ENCODE measurements around the gene MRGPRE. TPM values are rescaled to one million over a fixed set of nuclear protein-coding genes. Genes with fewer than 3 reads are reported as not detected.

MRGPRE gene
- total RNA-seq, 2 donors from 2014 or later = not detected

DNA sequence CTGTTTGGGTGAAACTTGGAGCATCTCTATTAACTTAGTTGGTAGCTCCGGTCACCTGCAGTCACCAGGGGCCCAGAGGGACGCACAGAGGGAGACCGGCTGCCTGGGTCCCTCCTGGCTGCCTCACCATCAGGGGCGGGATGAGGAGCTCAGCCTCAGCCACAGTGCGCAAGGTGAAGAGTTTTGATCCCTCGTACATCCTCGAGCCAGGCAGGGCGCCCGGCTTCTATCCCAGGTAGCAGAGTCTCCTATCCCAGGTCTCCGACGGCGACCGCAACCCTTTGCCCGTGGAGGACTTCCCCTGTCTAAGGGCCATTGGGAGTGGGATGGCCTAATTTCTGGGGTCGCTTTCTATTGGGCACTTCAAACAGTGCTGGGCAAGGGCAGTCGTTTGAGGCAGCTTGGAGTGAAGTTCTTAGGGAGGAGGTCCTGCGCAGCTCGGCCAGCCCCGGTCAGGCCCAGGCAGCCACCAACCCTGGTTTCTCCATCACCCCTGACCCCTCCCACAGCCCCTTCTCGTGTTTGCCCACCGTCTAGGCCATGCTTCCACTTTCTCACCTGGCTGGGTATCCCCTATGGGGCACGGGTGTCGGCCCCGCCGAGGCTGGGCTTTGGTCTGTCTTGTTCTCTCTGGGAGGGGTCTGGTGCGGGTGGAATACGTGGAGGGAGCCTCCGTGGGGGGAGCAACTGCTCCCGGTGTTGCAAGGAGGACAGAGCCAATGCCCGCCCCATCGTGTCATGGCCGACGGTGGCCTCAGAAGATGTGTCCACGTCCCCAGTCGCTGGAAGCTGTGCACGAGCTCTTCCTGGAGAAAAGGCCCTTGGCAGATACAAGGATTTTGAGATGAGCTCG, 10.0 kb downstream of the MRGPRE start:
- H3K9me3 Mint-ChIP-seq = no peaks in the 10 kb centered on the region
- H3K27me3 Mint-ChIP-seq = peaks cover 21% of the 10 kb centered on the region
- H3K36me3 Mint-ChIP-seq (ENCODE audit: low read depth) = no peaks in the 10 kb centered on the region
- no peak for ATAC-seq (replicated peaks)
- H3K27ac Mint-ChIP-seq = no peak overlapping the region
- no peaks in the 10 kb centered on the region for H3K4me1 Mint-ChIP-seq
- no peak overlapping the region for H3K4me3 Mint-ChIP-seq

DNA sequence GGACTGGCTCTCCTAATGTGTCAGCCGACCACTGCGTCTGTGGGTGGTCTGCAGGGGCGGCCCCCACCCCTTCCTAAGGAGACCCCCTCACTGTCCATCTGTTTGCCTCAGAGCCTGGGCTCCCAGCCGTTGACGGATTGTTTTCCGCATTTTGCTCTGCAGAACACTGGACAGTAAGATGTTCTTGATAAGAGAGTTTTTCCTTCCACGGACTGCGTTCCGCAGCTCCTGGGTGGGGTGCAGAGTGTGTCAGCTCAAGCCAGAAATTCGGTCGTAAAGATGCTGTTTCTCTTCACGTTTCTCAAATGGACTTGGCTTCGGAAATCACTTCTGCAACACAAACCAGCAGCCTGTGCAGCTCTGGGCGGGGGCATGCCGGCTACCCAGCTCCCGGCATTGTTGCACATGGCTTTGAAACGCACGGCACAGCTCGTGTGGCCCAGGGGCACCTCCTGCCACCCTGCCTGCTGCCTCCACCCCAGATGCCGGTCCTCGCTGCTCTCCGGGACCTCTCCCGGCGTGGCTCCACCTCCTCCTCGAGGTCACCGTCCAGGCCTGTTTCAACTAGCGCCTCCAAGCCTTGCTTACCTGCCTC, 10.7 kb downstream of the MRGPRE start:
- H3K27ac Mint-ChIP-seq = no peak overlapping the region
- ATAC-seq (replicated peaks) = no peak
- no peaks in the 10 kb centered on the region for H3K4me1 Mint-ChIP-seq
- H3K9me3 Mint-ChIP-seq = no peaks in the 10 kb centered on the region
- no peak overlapping the region for H3K4me3 Mint-ChIP-seq
- H3K27me3 Mint-ChIP-seq = peaks cover 24% of the 10 kb centered on the region
- H3K36me3 Mint-ChIP-seq (ENCODE audit: low read depth) = no peaks in the 10 kb centered on the region

- Mint-ChIP-seq H3K9me3 (no peaks in the 10 kb centered on the region), H3K4me1 (no peaks in the 10 kb centered on the region), H3K36me3 (ENCODE audit: low read depth) (no peaks in the 10 kb centered on the region), H3K27ac (no peak overlapping the region), H3K27me3 (peaks cover 24% of the 10 kb centered on the region), H3K4me3 (no peak overlapping the region)
- no peak for ATAC-seq (replicated peaks)
Observed at GRCh38 chr11:3220521-3221407, 11.5 kb downstream of the MRGPRE start.

DNA sequence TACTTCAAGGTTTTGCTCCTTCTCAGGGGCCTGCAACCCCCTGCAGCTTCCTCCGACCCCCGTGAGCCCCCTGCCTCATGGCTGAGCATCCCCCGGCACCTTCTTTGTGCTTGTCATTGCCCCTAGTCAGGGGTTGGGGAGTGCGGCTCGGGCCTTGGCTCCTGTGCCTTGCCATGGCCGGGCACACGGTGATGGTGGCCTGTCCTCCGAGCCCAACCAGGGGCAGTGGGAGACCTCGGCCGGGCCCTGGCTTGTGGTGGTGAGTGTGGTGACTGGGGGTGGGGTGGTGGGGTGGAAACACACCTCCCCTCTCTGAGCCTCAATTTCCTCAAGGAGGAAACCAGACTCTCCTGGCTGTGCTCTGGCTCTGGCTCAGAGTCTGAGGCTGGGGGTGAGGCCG, 12.1 kb downstream of the MRGPRE start:
- H3K27ac Mint-ChIP-seq = no peak overlapping the region
- H3K36me3 Mint-ChIP-seq (ENCODE audit: low read depth) = no peaks in the 10 kb centered on the region
- H3K4me1 Mint-ChIP-seq = no peaks in the 10 kb centered on the region

DNA sequence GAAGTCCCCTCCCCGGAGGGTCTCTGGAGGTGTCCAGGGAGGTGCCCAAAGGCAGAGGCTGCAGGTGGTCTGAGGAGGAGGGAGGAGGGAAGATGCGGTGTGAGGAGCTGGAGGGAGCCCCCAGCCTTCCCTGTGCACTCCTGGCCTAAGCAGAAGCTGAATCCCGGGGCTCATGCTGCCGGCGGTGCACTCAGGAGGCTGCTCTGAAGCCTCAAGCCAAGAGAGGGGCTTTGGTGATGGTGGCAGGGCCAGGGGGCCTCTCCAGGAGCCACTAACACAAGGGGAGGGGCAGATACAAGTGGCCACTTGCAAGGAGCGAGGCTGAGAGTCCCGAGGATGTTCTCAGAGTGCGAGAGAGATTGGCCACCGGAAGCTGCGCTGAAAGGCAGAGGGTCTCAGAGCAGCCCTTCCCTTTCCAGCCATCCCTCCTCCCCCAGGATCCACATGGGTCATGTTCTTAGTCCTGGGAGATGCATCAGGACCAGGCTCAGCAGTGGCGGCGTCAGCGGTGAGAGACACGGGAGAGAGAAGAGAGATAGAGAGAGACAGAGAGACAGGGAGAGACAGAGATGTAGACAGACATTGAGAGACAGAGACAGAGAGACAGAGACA, 12.8 kb downstream of the MRGPRE start:
- ATAC-seq (replicated peaks) = no peak
- no peak overlapping the region for H3K27ac Mint-ChIP-seq
- no peaks in the 10 kb centered on the region for H3K36me3 Mint-ChIP-seq (ENCODE audit: low read depth)
- no peaks in the 10 kb centered on the region for H3K4me1 Mint-ChIP-seq
- H3K4me3 Mint-ChIP-seq = no peak overlapping the region
- no peaks in the 10 kb centered on the region for H3K9me3 Mint-ChIP-seq
- H3K27me3 Mint-ChIP-seq = peaks cover 28% of the 10 kb centered on the region

More for the DNA sequence above, 12.1 kb downstream of the MRGPRE start:
- Mint-ChIP-seq H3K4me3 (no peak overlapping the region), H3K27me3 (peaks cover 25% of the 10 kb centered on the region), H3K9me3 (no peaks in the 10 kb centered on the region)
- ATAC-seq (replicated peaks) = no peak

DNA sequence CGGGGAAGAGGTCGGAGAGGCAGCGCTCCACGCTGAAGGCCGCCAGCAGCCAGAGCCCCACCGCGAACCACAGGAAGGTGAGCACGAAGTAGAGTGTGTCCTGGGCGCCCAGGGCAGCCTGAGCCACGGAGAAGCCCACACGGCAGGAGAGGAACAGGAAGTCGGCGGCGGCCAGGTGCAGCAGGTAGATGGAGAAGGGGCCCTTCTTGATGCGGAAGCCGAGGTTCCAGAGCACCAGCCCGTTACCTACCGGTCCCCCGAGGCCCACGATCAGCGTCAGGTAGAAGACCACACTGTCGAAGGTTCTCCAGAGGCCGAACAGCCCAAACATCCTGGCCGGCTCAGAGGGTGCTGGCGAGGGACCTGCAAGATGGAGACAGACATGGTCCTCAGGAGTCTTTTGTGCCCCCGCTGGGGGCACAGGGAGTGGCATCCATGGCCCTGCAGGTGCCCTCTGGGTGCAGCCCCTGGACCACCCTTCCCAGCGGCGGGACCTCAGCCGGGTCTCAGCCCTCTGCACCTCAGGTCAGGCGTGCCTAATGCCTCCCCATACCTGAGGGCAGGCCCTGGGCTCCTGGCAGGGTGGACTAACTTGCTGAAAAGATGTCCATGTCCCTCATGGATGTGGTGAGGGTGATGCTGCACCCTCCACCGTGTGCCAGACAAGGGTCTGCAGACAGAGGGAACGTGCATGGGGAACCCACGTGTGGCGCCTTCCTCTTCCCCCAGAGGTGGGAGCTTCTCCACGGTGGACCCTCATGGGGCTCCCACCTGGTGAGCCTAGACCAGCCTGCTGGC, 13.5 kb downstream of the MRGPRE start, which contains the start of gene MRGPRG:
Gene MRGPRG, minus strand, starts transcription at position 331 of the 798 bp plus-strand sequence. Its CDS starts 0 bp downstream, at position 331.
- no peak within 1 kb of the TSS for H3K27ac Mint-ChIP-seq
- no peak within 1 kb of the TSS for H3K4me3 Mint-ChIP-seq
- no peaks in the 10 kb centered on the region for H3K36me3 Mint-ChIP-seq (ENCODE audit: low read depth)
- H3K27me3 Mint-ChIP-seq = peaks cover 30% of the 10 kb centered on the region
- ATAC-seq (replicated peaks) = no peak
- no peaks in the 10 kb centered on the region for H3K9me3 Mint-ChIP-seq
- no peaks in the 10 kb centered on the region for H3K4me1 Mint-ChIP-seq

GRCh38 chr11:3217818-3218482, 14.3 kb downstream of the MRGPRE start:
- no peak for ATAC-seq (replicated peaks)
- H3K27ac Mint-ChIP-seq = no peak overlapping the region
- no peaks in the 10 kb centered on the region for H3K9me3 Mint-ChIP-seq
- no peaks in the 10 kb centered on the region for H3K36me3 Mint-ChIP-seq (ENCODE audit: low read depth)
- H3K4me3 Mint-ChIP-seq = no peak overlapping the region
- no peaks in the 10 kb centered on the region for H3K4me1 Mint-ChIP-seq
- H3K27me3 Mint-ChIP-seq = peaks cover 31% of the 10 kb centered on the region

DNA sequence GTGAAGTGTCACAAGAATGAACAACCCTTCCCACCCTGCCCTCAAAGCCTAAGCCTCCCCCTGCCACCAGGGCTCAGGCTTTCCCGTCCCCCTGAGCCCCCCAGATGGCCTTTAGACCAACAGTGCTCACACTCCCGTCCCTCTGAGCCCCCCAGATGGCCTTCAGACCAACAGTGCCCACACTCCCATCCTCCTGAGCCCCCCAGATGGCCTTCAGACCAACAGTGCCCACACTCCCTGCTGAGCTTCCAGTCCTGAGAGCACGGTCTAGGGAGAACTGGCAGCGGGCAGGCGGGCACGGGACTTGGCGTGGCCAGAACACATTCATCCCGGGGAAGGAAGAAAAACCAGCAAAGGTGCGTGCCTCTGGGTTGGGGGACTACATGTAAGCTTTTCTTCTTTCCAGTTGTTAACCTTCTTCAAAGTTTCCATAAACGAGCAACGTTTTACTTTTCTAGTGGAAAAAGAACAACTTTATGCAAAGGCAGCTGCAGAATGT, 16.1 kb downstream of the MRGPRE start:
- Mint-ChIP-seq H3K4me3 (no peak overlapping the region), H3K36me3 (ENCODE audit: low read depth) (no peaks in the 10 kb centered on the region), H3K27ac (no peak overlapping the region), H3K27me3 (peaks cover 35% of the 10 kb centered on the region), H3K4me1 (no peaks in the 10 kb centered on the region), H3K9me3 (peaks cover 3% of the 10 kb centered on the region)
- ATAC-seq (replicated peaks) = no peak

DNA sequence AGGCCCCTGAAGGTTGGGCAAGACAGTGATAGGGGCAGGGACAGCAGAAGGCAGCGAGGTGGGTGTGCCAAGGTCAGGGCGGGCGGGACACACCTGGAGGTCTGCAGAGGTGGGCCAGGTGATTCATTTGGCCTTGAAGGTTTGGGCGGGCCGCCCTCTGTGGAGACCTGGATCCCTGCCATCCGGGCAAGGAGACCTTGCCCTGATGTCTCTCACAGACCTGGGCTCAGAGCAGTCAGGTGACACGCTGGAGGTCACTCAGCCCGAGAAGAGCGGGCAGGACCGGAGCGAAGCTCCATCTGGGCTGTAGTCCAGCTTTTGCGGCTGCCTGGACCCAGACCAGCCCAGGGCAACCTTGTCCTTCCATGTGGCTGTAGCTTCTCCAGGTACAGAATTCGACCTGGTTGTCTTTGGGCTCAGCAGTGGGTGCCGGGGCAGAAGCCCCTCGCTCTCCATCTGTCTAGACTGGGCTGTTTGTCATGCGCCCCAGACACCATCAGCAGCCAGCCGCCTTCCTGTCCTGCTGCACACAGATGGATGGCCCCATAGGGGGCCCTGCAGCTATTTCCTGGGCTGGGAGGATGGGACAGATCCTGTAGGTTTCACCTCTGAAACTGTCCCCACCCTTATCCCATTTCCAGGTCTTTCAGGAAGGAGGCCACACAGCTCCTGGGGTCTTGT, 16.7 kb downstream of the MRGPRE start:
- Mint-ChIP-seq H3K36me3 (ENCODE audit: low read depth) (no peaks in the 10 kb centered on the region), H3K27me3 (peaks cover 35% of the 10 kb centered on the region), H3K4me1 (no peaks in the 10 kb centered on the region), H3K4me3 (no peak overlapping the region), H3K9me3 (peaks cover 3% of the 10 kb centered on the region), H3K27ac (no peak overlapping the region)
- ATAC-seq (replicated peaks) = no peak

- H3K36me3 Mint-ChIP-seq (ENCODE audit: low read depth) = no peaks in the 10 kb centered on the region
- H3K4me3 Mint-ChIP-seq = no peak overlapping the region
- no peak overlapping the region for H3K27ac Mint-ChIP-seq
- H3K4me1 Mint-ChIP-seq = no peaks in the 10 kb centered on the region
- H3K9me3 Mint-ChIP-seq = peaks cover 3% of the 10 kb centered on the region
- ATAC-seq (replicated peaks) = no peak
- H3K27me3 Mint-ChIP-seq = peaks cover 30% of the 10 kb centered on the region
Observed at GRCh38 chr11:3214420-3214699, 17.9 kb downstream of the MRGPRE start.

- Mint-ChIP-seq H3K4me3 (no peak overlapping the region), H3K27me3 (peaks cover 30% of the 10 kb centered on the region), H3K4me1 (no peaks in the 10 kb centered on the region), H3K9me3 (peaks cover 3% of the 10 kb centered on the region), H3K27ac (no peak overlapping the region), H3K36me3 (ENCODE audit: low read depth) (no peaks in the 10 kb centered on the region)
- ATAC-seq (replicated peaks) = no peak
Observed at GRCh38 chr11:3213659-3214419, 18.4 kb downstream of the MRGPRE start.

- Mint-ChIP-seq H3K36me3 (ENCODE audit: low read depth) (no peaks in the 10 kb centered on the region), H3K4me3 (no peak overlapping the region), H3K27ac (no peak overlapping the region), H3K9me3 (peaks cover 3% of the 10 kb centered on the region), H3K27me3 (peaks cover 8% of the 10 kb centered on the region), H3K4me1 (no peaks in the 10 kb centered on the region)
- no peak for ATAC-seq (replicated peaks)
Observed at GRCh38 chr11:3208272-3208671, 23.9 kb downstream of the MRGPRE start.

All from activated T-helper 17 cell treated with anti-CD3 and anti-CD28 coated beads, Interleukin-2, amount 50 U/mL, for 72 hours (primary cell).